HG03039 (cell line): Measurements from ENCODE around the gene XAGE2.
"Not testable (repeated sequence)": the region's sequence is repeated elsewhere in the genome, so short reads cannot be mapped to it uniquely, and the experiment has no call there.

Experiments used
- ATAC-seq: cut with Tn5 transposase; IDR thresholded peaks from one replicate; pipeline ENCODE4 v1.9.1; 2021; ENCODE audit warnings: mild to moderate bottlenecking, moderate library complexity; ENCODE audit not compliant: unreplicated experiment

XAGE2 gene

GRCh38 chrX:52368368-52369055 lies at the start of gene XAGE2:
TSS of gene XAGE2 (plus strand) at chrX:52369021. CDS start at chrX:52370015, 994 bp downstream.
- no peak for ATAC-seq

GRCh38 chrX:52337410-52337809 lies 31.4 kb upstream of the XAGE2 start:
- ATAC-seq: no peak

- no peak for ATAC-seq
Observed at GRCh38 chrX:52341493-52341892, 27.3 kb upstream of the XAGE2 start.

- ATAC-seq: not testable (repeated sequence)
Observed at GRCh38 chrX:52343131-52343530, 25.7 kb upstream of the XAGE2 start.

GRCh38 chrX:52345402-52345801 lies 23.4 kb upstream of the XAGE2 start:
- not testable (repeated sequence) for ATAC-seq

GRCh38 chrX:52346174-52347165 lies 22.4 kb upstream of the XAGE2 start:
- no peak for ATAC-seq

GRCh38 chrX:52349681-52350080 lies 19.1 kb upstream of the XAGE2 start:
- ATAC-seq: no peak

- ATAC-seq: no peak
Observed at GRCh38 chrX:52352551-52352950, 16.3 kb upstream of the XAGE2 start.

- ATAC-seq: no peak
Observed at GRCh38 chrX:52353838-52354237, 15.0 kb upstream of the XAGE2 start.

GRCh38 chrX:52355108-52355507 lies 13.7 kb upstream of the XAGE2 start:
- no peak for ATAC-seq

GRCh38 chrX:52359614-52360232 lies 9.1 kb upstream of the XAGE2 start:
- no peak for ATAC-seq

GRCh38 chrX:52361941-52362340 lies 6.9 kb upstream of the XAGE2 start:
- no peak for ATAC-seq

- ATAC-seq: no peak
Observed at GRCh38 chrX:52363247-52363883, 5.5 kb upstream of the XAGE2 start.

- ATAC-seq: no peak
Observed at GRCh38 chrX:52378870-52379269, 10.0 kb downstream of the XAGE2 start.

- ATAC-seq: no peak
Observed at GRCh38 chrX:52380993-52381392, 12.2 kb downstream of the XAGE2 start.

- ATAC-seq: no peak
Observed at GRCh38 chrX:52410439-52411394, 41.9 kb downstream of the XAGE2 start.

- no peak for ATAC-seq
Observed at GRCh38 chrX:52415304-52415703, 46.5 kb downstream of the XAGE2 start.

GRCh38 chrX:52416816-52417215 lies 48.0 kb downstream of the XAGE2 start:
- ATAC-seq: no peak

GRCh38 chrX:52420824-52421443 lies 52.1 kb downstream of the XAGE2 start:
- no peak for ATAC-seq
